MCF 10A (cell line): ENCODE results near the gene PRSS36. TPM values are rescaled to one million over a fixed set of nuclear protein-coding genes. Genes with fewer than 3 reads are reported as not detected.
A peak's percentile ranks its signal among the peaks of the same experiment; 100 is the strongest.

Experiments
- BruUV-seq: library from RNA; stranded (reverse); fragments of 400-500 nt; replicated peaks from 2 replicates; lab custom pipeline; 2021; lab: Mats Ljungman, UMichigan
- CTCF ChIA-PET: fragments of 300-600 bp; sonication (Branson Sonifier 250); formaldehyde crosslinking; extraction: SDS; loops from one replicate; lab custom pipeline; 2021; ENCODE audit warnings: antibody characterized with exemption, inconsistent platforms; lab: Yijun Ruan, JAX
- POLR2A ChIA-PET: fragments of 300-600, 350-650 bp; sonication (Branson Sonifier 250); formaldehyde crosslinking; extraction: SDS; loops from one replicate; lab custom pipeline; 2020; ENCODE audit warnings: antibody characterized with exemption, inconsistent platforms; lab: Yijun Ruan, JAX
- DNase-seq: peaks from one replicate; pipeline ENCODE4 v3.0.0-alpha.2; 2018; ENCODE audit not compliant: unreplicated experiment
- H3K27ac Mint-ChIP-seq: one replicate; pipeline ENCODE4 v1.8.0; 2022; ENCODE audit warnings: mild to moderate bottlenecking, low read depth, mixed read lengths; ENCODE audit not compliant: unreplicated experiment
- H3K27me3 Mint-ChIP-seq: one replicate; pipeline ENCODE4 v1.8.0; 2022; ENCODE audit warnings: mixed read lengths; ENCODE audit not compliant: insufficient read depth, unreplicated experiment
- H3K36me3 Mint-ChIP-seq: one replicate; pipeline ENCODE4 v1.8.0; 2022; ENCODE audit warnings: mild to moderate bottlenecking, moderate library complexity, mixed read lengths; ENCODE audit not compliant: insufficient read depth, unreplicated experiment
- H3K4me1 Mint-ChIP-seq: one replicate; pipeline ENCODE4 v1.8.0; 2022; ENCODE audit warnings: mixed read lengths; ENCODE audit not compliant: insufficient read depth, unreplicated experiment
- H3K4me3 Mint-ChIP-seq: one replicate; pipeline ENCODE4 v1.8.0; 2022; ENCODE audit warnings: mild to moderate bottlenecking, moderate library complexity, mixed read lengths; ENCODE audit not compliant: unreplicated experiment
- H3K9me3 Mint-ChIP-seq: one replicate; pipeline ENCODE4 v1.8.0; 2022; ENCODE audit warnings: mixed read lengths; ENCODE audit not compliant: unreplicated experiment
- intact Hi-C: fragments of 100-400 bp; cut with micrococcal nuclease; formaldehyde crosslinking; loops from 2 replicates; pipeline ENCODE4 v1.14.1; 2022
- total RNA-seq: library from RNA; stranded (reverse); gene quantifications from 2 replicates; pipeline ENCODE4 v1.2.3, GENCODE V29; 2022
- TF ChIP-seq, protein P1 (sequence below): fragments of 200-600 bp; IDR thresholded peaks from one replicate; pipeline ENCODE4 v1.8.0; 2022; ENCODE audit warnings: antibody characterized with exemption, mild to moderate bottlenecking; ENCODE audit not compliant: unreplicated experiment

The PRSS36 gene
- total RNA-seq, 1 experiment from 2014 or later, result 1.0 TPM

DNA sequence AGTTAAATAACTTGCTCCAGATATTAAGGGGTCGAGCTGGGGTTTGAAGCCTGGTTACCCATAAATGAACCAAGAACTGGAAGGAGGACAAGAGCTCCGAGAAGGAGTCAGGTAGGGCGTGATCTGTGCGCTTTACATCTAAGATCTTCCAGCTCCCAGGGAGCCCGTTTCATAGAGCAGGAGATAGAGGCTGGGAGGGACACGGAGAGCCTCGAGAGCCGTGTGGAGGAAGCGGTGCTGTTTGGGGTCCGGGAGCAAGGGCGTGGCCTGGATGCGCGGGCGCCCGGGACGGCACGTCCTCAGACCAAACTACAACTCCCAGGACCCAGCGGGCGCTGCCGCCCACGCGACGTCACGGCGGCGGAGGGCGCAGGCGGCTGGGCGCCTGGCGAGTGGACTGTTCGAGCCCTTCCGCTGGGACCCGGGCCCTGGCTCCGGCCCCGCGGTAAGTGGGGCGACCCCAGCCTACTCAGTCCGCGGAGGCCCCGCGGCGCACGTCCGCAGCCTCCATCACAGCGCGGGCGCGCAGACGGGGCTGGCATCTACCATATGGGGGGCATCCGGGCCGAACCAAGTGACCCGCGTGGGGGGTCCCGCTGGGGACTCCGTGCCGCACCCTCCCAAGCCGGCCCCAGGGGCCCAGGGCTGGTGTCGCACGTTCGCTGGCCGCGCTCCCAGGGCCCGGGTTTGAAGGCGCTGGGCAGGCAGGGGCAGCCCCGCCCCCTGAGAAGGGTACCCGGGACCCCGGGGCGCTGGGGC is 41.7 kb downstream of the PRSS36 start, which contains the start of gene BCKDK:
Gene BCKDK, plus strand, starts transcription at position 352 of the 759 bp plus-strand sequence. CDS start 838 bp downstream, outside the sequence.
- Mint-ChIP-seq H3K9me3 (no peaks in the 10 kb centered on the region), H3K4me1 (peaks cover 20% of the 10 kb centered on the region), H3K27me3 (no peaks in the 10 kb centered on the region), H3K36me3 (peaks cover 38% of the 10 kb centered on the region), H3K27ac (no peak within 1 kb of the TSS), H3K4me3 (peak within 1 kb of the TSS; percentile 73)
- peak; percentile 60 for DNase-seq
- intact Hi-C loops, result no loop called here
- TF ChIP-seq, protein P1, sequence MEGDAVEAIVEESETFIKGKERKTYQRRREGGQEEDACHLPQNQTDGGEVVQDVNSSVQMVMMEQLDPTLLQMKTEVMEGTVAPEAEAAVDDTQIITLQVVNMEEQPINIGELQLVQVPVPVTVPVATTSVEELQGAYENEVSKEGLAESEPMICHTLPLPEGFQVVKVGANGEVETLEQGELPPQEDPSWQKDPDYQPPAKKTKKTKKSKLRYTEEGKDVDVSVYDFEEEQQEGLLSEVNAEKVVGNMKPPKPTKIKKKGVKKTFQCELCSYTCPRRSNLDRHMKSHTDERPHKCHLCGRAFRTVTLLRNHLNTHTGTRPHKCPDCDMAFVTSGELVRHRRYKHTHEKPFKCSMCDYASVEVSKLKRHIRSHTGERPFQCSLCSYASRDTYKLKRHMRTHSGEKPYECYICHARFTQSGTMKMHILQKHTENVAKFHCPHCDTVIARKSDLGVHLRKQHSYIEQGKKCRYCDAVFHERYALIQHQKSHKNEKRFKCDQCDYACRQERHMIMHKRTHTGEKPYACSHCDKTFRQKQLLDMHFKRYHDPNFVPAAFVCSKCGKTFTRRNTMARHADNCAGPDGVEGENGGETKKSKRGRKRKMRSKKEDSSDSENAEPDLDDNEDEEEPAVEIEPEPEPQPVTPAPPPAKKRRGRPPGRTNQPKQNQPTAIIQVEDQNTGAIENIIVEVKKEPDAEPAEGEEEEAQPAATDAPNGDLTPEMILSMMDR, result no peak
- BruUV-seq, result no TSS peak
- ChIA-PET POLR2A (interaction anchor here (0.6 to 1.9 kb wide), 4 partner anchors 9 to 770 kb away, joined by 3 to 10 read pairs (median 5); partner anchors contain the start of genes KAT8 and PRSS8), CTCF (interaction anchor here (0.5 to 0.7 kb wide), 3 partner anchors 9 to 36 kb away, joined by 3 read pairs; no protein-coding TSS in a partner anchor)

DNA sequence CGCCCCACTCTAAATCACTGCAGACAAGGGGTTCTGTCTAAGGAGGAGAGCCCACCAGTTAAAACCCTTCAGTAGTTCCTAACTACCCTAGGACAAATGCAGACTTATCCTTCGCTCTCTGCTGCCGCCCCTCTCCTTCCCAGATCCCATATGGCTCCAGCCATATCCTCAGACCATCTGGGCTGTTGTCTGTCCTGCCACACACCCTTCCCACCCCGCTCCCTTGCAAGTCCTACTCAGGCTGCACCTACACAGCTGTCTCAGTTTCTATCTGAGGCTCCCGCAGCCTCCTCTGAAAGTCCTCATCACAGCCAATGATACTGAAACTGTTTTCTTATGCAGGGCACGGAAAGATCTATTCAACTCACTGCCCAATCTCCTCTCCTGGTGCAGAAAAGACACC is 42.4 kb downstream of the PRSS36 start:
- no TSS peak for BruUV-seq
- TF ChIP-seq, protein P1, result no peak
- Mint-ChIP-seq H3K4me3 (peak overlapping the region; percentile 73), H3K9me3 (no peaks in the 10 kb centered on the region), H3K4me1 (peaks cover 20% of the 10 kb centered on the region), H3K27ac (no peak overlapping the region), H3K36me3 (peaks cover 32% of the 10 kb centered on the region), H3K27me3 (no peaks in the 10 kb centered on the region)
- DNase-seq, result no peak
- CTCF ChIA-PET, result interaction anchor here (0.6 to 0.9 kb wide), 3 partner anchors 9 to 35 kb away, joined by 3 to 5 read pairs (median 3); no protein-coding TSS in a partner anchor
- POLR2A ChIA-PET, result interaction anchor here (0.6 to 1.9 kb wide), 4 partner anchors 10 to 769 kb away, joined by 3 to 10 read pairs (median 5); partner anchors contain the start of genes KAT8 and PRSS8
- intact Hi-C loops, result no loop called here

DNA sequence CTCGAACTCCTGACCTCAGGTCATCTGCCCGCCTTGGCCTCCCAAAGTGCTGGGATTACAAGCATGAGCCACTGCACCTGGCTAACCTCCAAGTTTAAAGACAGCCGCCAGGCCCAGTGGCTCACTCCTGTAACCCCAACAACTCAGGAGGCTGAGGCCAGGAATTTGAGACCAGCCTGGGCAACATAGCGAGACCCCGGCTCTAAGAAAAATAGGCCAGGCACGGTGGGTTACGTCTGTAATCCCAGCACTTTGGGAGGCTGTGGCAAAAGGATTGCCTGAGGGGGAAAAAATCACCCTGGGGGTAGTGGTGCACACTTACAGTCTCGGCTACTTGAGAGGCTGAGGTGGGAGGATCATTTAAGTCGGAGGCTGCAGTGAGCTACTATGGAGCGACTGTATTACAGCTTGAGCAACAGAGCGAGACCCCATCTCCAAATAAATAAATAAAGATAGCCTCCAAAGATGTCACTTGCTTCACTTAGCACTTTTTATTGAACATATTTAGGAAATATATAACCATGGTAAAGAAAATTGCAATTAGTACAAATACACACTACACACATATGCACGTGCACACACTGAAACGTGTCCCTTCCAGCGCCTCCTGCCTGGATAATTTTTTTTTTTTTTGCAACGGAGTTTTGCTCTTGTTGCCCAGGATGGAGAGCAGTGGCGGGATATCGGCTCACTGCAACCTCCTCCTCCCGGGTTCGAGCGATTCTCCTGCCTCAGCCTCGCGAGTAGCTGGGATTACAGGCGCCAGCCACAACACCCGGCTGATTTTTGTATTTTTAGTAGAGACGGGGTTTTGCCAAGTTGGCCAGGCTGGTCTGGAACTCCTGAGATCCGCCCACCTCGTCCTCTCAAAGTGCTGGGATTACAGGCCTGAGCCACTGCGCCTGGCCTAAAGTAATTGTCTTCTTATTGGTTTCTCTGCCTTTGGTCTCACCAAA is 43.1 kb downstream of the PRSS36 start:
- TF ChIP-seq, protein P1, result no peak
- Mint-ChIP-seq H3K4me1 (peaks cover 20% of the 10 kb centered on the region), H3K27me3 (no peaks in the 10 kb centered on the region), H3K9me3 (no peaks in the 10 kb centered on the region), H3K27ac (no peak overlapping the region), H3K36me3 (peaks cover 31% of the 10 kb centered on the region), H3K4me3 (no peak overlapping the region)
- ChIA-PET CTCF (interaction anchor here (0.6 to 0.9 kb wide), 4 partner anchors 14 to 171 kb away, joined by 3 to 5 read pairs (median 3); partner anchors contain the start of gene PRSS8), POLR2A (interaction anchor here (0.7 to 0.9 kb wide), 2 partner anchors 28 to 148 kb away, joined by 3 read pairs; no protein-coding TSS in a partner anchor)
- intact Hi-C loops, result no loop called here
- BruUV-seq, result no TSS peak
- DNase-seq, result no peak
